HepG2 (cell line): ENCODE data around the gene CTU2. TPM values are rescaled to one million over a fixed set of nuclear protein-coding genes. Genes with fewer than 3 reads are reported as not detected.

Source experiments
- AGO1 ChIP-seq: fragments of 200-400 bp; formaldehyde crosslinking; IDR thresholded peaks from 2 replicates; pipeline ENCODE4 v1.6.1; 2017; ENCODE audit warnings: mild to moderate bottlenecking, low read depth, low read length, moderate library complexity; ENCODE audit not compliant: poor library complexity, severe bottlenecking
- ARNTL ChIP-seq: sonication (generic); formaldehyde crosslinking; IDR thresholded peaks from 2 replicates; pipeline ENCODE4 v1.4.0; 2020; ENCODE audit warnings: mild to moderate bottlenecking, missing genetic modification reagents
- DR1 ChIP-seq: sonication (generic); formaldehyde crosslinking; IDR thresholded peaks from 2 replicates; pipeline ENCODE4 v1.8.0; 2021; ENCODE audit warnings: mild to moderate bottlenecking, missing genetic modification reagents, inconsistent platforms
- DRAP1 ChIP-seq: IDR thresholded peaks from 2 replicates; pipeline ENCODE4 v1.6.1; 2016; ENCODE audit warnings: missing genetic modification reagents, missing compliant biosample characterization
- EP300 ChIP-seq, 3 experiments: sonication (generic) in 1 of 3; formaldehyde crosslinking in 1 of 3; IDR thresholded peaks; 2 replicates each; pipeline versions ENCODE4 v1.5.1 to v1.6.1; 2011 to 2020; ENCODE audit warnings: low read depth in 2 of 3, low read length in 2 of 3, borderline replicate concordance in 1 of 3, improper control_type of control experiment in 1 of 3, mild to moderate bottlenecking in 1 of 3, missing genetic modification reagents in 1 of 3, moderate library complexity in 1 of 3
- GMEB1 ChIP-seq: sonication (generic); formaldehyde crosslinking; IDR thresholded peaks from 2 replicates; pipeline ENCODE4 v1.5.1; 2020; ENCODE audit warnings: missing genetic modification reagents, mild to moderate bottlenecking, borderline replicate concordance
- GTF3A ChIP-seq: sonication (generic); formaldehyde crosslinking; conservative IDR thresholded peaks from 2 replicates; pipeline ENCODE4 v1.4.0; 2020; ENCODE audit warnings: mild to moderate bottlenecking, missing genetic modification reagents
- HNRNPUL1 ChIP-seq: fragments of 200-400 bp; formaldehyde crosslinking; IDR thresholded peaks from 2 replicates; pipeline ENCODE4 v1.6.1; 2017; ENCODE audit warnings: low read depth, mild to moderate bottlenecking, low read length, moderate library complexity
- HOXA3 ChIP-seq: sonication (generic); formaldehyde crosslinking; IDR thresholded peaks from 2 replicates; pipeline ENCODE4 v1.5.0; 2020; ENCODE audit warnings: missing genetic modification reagents
- KAT8 ChIP-seq: IDR thresholded peaks from 2 replicates; pipeline ENCODE4 v1.6.1; 2016; ENCODE audit warnings: missing genetic modification reagents, missing compliant biosample characterization
- KLF9 ChIP-seq: IDR thresholded peaks from 2 replicates; pipeline ENCODE4 v1.6.1; 2016; ENCODE audit warnings: low read depth
- MIXL1 ChIP-seq: IDR thresholded peaks from 2 replicates; pipeline ENCODE4 v1.6.1; 2016
- PHF21A ChIP-seq: sonication (generic); formaldehyde crosslinking; IDR thresholded peaks from 2 replicates; pipeline ENCODE4 v1.5.0; 2020; ENCODE audit warnings: mild to moderate bottlenecking, missing genetic modification reagents
- SP2 ChIP-seq: sonication (generic); formaldehyde crosslinking; IDR thresholded peaks from 2 replicates; pipeline ENCODE4 v1.5.1; 2020; ENCODE audit warnings: mild to moderate bottlenecking, missing genetic modification reagents
- TMF1 ChIP-seq: sonication (generic); formaldehyde crosslinking; IDR thresholded peaks from 2 replicates; pipeline ENCODE4 v1.8.1; 2022; ENCODE audit warnings: low read depth, missing genetic modification reagents
- YEATS2 ChIP-seq: sonication (generic); formaldehyde crosslinking; IDR thresholded peaks from 2 replicates; pipeline ENCODE4 v1.4.0; 2020; ENCODE audit warnings: missing genetic modification reagents, borderline replicate concordance
- ZBTB8A ChIP-seq: sonication (generic); formaldehyde crosslinking; IDR thresholded peaks from 2 replicates; pipeline ENCODE4 v1.4.0; 2020; ENCODE audit warnings: mild to moderate bottlenecking, low read depth, missing genetic modification reagents, borderline replicate concordance
- ZC3H13 ChIP-seq: sonication (generic); formaldehyde crosslinking; IDR thresholded peaks from 2 replicates; pipeline ENCODE4 v1.8.1; 2023; ENCODE audit warnings: mild to moderate bottlenecking, missing genetic modification reagents, moderate library complexity
- ZFP1 ChIP-seq: IDR thresholded peaks from 2 replicates; pipeline ENCODE4 v1.6.1; 2016
- ZNF34 ChIP-seq: sonication (generic); formaldehyde crosslinking; IDR thresholded peaks from 2 replicates; pipeline ENCODE4 v1.4.0; 2020; ENCODE audit warnings: mild to moderate bottlenecking, missing genetic modification reagents, borderline replicate concordance
- ZNF367 ChIP-seq: sonication (generic); formaldehyde crosslinking; IDR thresholded peaks from 2 replicates; pipeline ENCODE4 v1.4.0; 2020; ENCODE audit warnings: missing genetic modification reagents, borderline replicate concordance
- ZNF552 ChIP-seq: sonication (generic); formaldehyde crosslinking; IDR thresholded peaks from 2 replicates; pipeline ENCODE4 v1.9.0; 2022; ENCODE audit warnings: missing genetic modification reagents, mild to moderate bottlenecking, borderline replicate concordance
- ZNF614 ChIP-seq: IDR thresholded peaks from 2 replicates; pipeline ENCODE4 v1.6.1; 2018; ENCODE audit warnings: missing biosample characterization, missing genetic modification reagents, inconsistent platforms, borderline replicate concordance
- ZNF792 ChIP-seq: IDR thresholded peaks from 2 replicates; pipeline ENCODE4 v1.6.1; 2016
- ZNF816 ChIP-seq: sonication (generic); formaldehyde crosslinking; IDR thresholded peaks from 2 replicates; pipeline ENCODE4 v1.8.0; 2022; ENCODE audit warnings: missing genetic modification reagents, mild to moderate bottlenecking, borderline replicate concordance
- ZNF841 ChIP-seq: sonication (generic); formaldehyde crosslinking; IDR thresholded peaks from 2 replicates; pipeline ENCODE4 v1.8.1; 2023; ENCODE audit warnings: missing genetic modification reagents, borderline replicate concordance
- ZSCAN9 ChIP-seq: IDR thresholded peaks from 2 replicates; pipeline ENCODE4 v1.6.1; 2016; ENCODE audit warnings: borderline replicate concordance
- polyA plus RNA-seq, 8 experiments: library from polyadenylated mRNA; depleted of rRNA in 3 of 8; stranded (reverse) in 7 of 8; unstranded in 1 of 8; fragments of >200 nt; fragmentation: Illumina TruSeq in 4 of 8; extraction: Trizol in 4 of 8; gene quantifications; 2 replicates each; pipeline versions ENCODE4 v1.2.1 to v1.2.3, GENCODE V29; 2011 to 2016; ENCODE audit warnings: low read depth in 4 of 8, missing spikeins in 1 of 8, mixed read lengths in 1 of 8; ENCODE audit not compliant: insufficient read depth in 1 of 8
- total RNA-seq, 5 experiments: library from RNA; depleted of rRNA; stranded (reverse); fragments of >200 nt; fragmentation: Illumina TruSeq; extraction: Trizol; gene quantifications; 2 replicates each; pipeline ENCODE4 v1.2.3, GENCODE V29; 2016; ENCODE audit warnings: low read depth in 1 of 5
- TF ChIP-seq, protein P1 (sequence below): sonication (generic); formaldehyde crosslinking; IDR thresholded peaks from 2 replicates; pipeline ENCODE4 v1.4.0; 2020; ENCODE audit warnings: mild to moderate bottlenecking, missing genetic modification reagents

CTU2 gene
- total and polyA plus RNA-seq, 2 of the 13 experiments (the other 11 are each of a cell fraction or from before 2014, with no cell fraction given), result 13.3 to 21.9 TPM

DNA sequence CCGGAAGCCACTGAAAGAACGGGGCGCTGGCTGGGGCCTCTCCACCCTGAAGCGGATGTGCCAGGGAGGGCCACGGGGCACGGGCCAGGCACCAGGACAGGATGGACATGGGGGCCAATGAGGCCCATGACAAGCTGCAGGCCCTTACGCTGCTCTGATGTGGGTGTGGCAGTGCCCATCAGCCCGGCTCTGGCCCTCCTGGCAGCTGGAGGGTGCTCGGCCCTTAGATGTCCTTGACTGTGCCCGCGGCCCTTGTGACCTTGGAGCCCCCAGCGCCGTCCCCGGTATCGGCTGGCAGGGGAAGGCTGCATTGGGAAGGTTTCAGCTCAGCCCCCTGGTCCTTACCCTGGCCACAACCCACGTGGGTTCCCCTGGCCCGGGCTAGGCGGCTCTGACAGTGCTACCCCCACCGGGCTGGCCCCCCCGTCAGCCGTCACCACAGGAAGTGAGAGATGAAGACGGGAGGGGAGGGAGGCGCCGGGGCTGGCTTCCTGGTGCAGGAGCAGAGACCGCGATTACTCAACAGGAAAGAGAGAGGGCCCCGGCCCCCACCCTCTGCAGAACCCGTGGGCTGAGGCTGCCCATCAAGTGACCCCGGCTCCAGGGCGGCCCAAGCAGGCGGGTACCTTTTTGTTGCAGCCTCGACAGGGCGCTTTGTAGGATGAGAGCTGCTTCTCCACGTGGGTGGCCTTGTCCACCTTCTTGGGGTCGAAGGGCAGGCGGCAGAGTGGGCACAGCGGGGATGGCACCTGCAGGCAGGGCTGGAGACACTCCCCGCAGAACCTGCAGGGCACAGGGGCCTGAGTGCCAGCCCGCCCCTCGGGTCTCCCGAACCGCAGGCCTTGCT lies 5.4 kb upstream of the CTU2 start (continued):
- TF ChIP-seq HNRNPUL1, result no peak
- TF ChIP-seq DRAP1 (CRISPR knock-in tag), result peak; percentile 48; the same call in 1 of the 2 replicates
- peak; percentile 89 for TF ChIP-seq KLF9 (CRISPR knock-in tag)
- no peak for TF ChIP-seq ZNF367 (CRISPR knock-in tag)
- TF ChIP-seq ZNF614 (CRISPR knock-in tag), result peak; percentile 65; the same call in 1 of the 2 replicates
- peak; percentile 87 for TF ChIP-seq HOXA3 (CRISPR knock-in tag)
- no peak for TF ChIP-seq DR1 (CRISPR knock-in tag)
- TF ChIP-seq ZC3H13 (CRISPR knock-in tag), result 0 out of 2 replicates have a peak, but pooled peaks have one; percentile 72
- peak; percentile 91 for TF ChIP-seq ZNF792 (CRISPR knock-in tag)
- peak; percentile 88 for TF ChIP-seq AGO1
- TF ChIP-seq PHF21A (CRISPR knock-in tag), result peak; percentile 98
- peak; percentile 76; the same call in 1 of the 2 replicates for TF ChIP-seq ZSCAN9
- TF ChIP-seq GTF3A (CRISPR knock-in tag), result 0 out of 2 replicates have a peak, but pooled peaks have one; percentile 72
- peak; percentile 83 for TF ChIP-seq ARNTL (CRISPR knock-in tag)
- no peak for TF ChIP-seq ZBTB8A (CRISPR knock-in tag)
- TF ChIP-seq MIXL1, result peak; percentile 61; the same call in 1 of the 2 replicates
- peak; percentile 96 for TF ChIP-seq ZNF816 (CRISPR knock-in tag)
- peak; percentile 86; the same call in 1 of the 2 replicates for TF ChIP-seq YEATS2 (CRISPR knock-in tag)
- TF ChIP-seq ZNF841, result no peak
- peak; percentile 34 to 50; a peak in 2 of 4 replicates for TF ChIP-seq EP300 (IDR thresholded peaks at IDR 0.05; ENCODE audit: low read depth in 2 of 2, low read length in 2 of 2)
- peak; percentile 9; the same call in 1 of the 2 replicates for TF ChIP-seq EP300 (CRISPR knock-in tag; IDR thresholded peaks at IDR 0.05; ENCODE audit: borderline replicate concordance)
- TF ChIP-seq ZNF552 (CRISPR knock-in tag), result no peak
- TF ChIP-seq, protein P1, sequence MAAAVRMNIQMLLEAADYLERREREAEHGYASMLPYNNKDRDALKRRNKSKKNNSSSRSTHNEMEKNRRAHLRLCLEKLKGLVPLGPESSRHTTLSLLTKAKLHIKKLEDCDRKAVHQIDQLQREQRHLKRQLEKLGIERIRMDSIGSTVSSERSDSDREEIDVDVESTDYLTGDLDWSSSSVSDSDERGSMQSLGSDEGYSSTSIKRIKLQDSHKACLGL (CRISPR knock-in tag), result peak; percentile 99; the same call in 1 of the 2 replicates
- 0 out of 2 replicates have a peak, but pooled peaks have one; percentile 55 for TF ChIP-seq ZNF34 (CRISPR knock-in tag)
- TF ChIP-seq SP2 (CRISPR knock-in tag), result no peak
- 0 out of 2 replicates have a peak, but pooled peaks have one; percentile 71 for TF ChIP-seq GMEB1
- TF ChIP-seq TMF1, result no peak; the same call in none of the 2 replicates
- peak; percentile 82; the same call in 1 of the 2 replicates for TF ChIP-seq ZFP1
- TF ChIP-seq KAT8 (CRISPR knock-in tag), result peak; percentile 94
